Endothelial cell of umbilical vein (primary cell): ENCODE results near the gene RABGAP1.

Source experiments
- EZH2 ChIP-seq: IDR thresholded peaks from 2 replicates; pipeline ENCODE4 v1.6.1; 2012; ENCODE audit warnings: borderline replicate concordance, low read depth, mild to moderate bottlenecking, moderate library complexity, low read length, inconsistent platforms; ENCODE audit not compliant: severe bottlenecking
- FOS ChIP-seq: IDR thresholded peaks from 2 replicates; pipeline ENCODE4 v1.6.1; 2011; ENCODE audit warnings: mild to moderate bottlenecking, low read length, moderate library complexity, borderline replicate concordance; ENCODE audit not compliant: insufficient read depth
- GATA2 ChIP-seq: IDR thresholded peaks from 2 replicates; pipeline ENCODE4 v1.7.0; 2011; ENCODE audit warnings: low read depth, mild to moderate bottlenecking, moderate library complexity, mixed read lengths, low read length; ENCODE audit not compliant: insufficient read length, insufficient read depth
- MYC ChIP-seq: IDR thresholded peaks from one replicate; pipeline ENCODE4 v1.6.1; 2011; ENCODE audit warnings: mild to moderate bottlenecking, low read depth, low read length
- POLR2A ChIP-seq: IDR thresholded peaks from 2 replicates; pipeline ENCODE4 v1.6.1; 2012; ENCODE audit warnings: low read depth, mild to moderate bottlenecking, control low read depth, low read length
- POLR2AphosphoS5 ChIP-seq: IDR thresholded peaks from 2 replicates; pipeline ENCODE4 v1.6.1; 2012; ENCODE audit warnings: low read depth, mild to moderate bottlenecking, control low read depth, low read length, moderate library complexity; ENCODE audit not compliant: insufficient read depth
- TF ChIP-seq, protein P1 (sequence below), 2 donors: IDR thresholded peaks; 1 replicate in 1 of 2; 2 replicates in 1 of 2; pipeline ENCODE4 v1.5.1; 2011; ENCODE audit warnings: low read length in 2 of 2, mild to moderate bottlenecking in 2 of 2, moderate library complexity in 2 of 2, control low read depth in 1 of 2, inconsistent platforms in 1 of 2, low read depth in 1 of 2; ENCODE audit not compliant: insufficient read depth in 1 of 2; ENCODE audit errors: extremely low read depth in 1 of 2
- TF ChIP-seq, protein P2 (sequence below): IDR thresholded peaks from 2 replicates; pipeline ENCODE4 v1.6.1; 2011; ENCODE audit not compliant: insufficient read depth, insufficient read length

DNA sequence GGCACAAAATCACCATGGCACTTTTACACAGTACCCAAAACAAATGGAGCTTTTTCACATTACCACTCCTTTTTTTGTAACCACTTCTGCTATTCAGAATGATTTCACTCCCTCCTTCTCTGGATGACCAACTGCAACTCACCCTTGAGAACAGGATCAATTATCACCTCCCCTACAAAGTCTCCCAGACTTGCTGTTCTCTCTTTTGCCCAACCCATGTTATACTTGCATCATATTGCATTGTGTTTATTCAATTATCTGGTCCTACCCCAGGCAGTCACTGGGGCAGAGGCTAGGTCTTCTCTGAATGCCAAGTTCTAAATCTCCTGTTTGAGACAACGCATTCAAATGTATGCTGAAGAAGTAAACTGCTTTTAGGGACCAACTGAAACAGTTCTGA lies 188.6 kb downstream of the RABGAP1 start:
- TF ChIP-seq, protein P1, sequence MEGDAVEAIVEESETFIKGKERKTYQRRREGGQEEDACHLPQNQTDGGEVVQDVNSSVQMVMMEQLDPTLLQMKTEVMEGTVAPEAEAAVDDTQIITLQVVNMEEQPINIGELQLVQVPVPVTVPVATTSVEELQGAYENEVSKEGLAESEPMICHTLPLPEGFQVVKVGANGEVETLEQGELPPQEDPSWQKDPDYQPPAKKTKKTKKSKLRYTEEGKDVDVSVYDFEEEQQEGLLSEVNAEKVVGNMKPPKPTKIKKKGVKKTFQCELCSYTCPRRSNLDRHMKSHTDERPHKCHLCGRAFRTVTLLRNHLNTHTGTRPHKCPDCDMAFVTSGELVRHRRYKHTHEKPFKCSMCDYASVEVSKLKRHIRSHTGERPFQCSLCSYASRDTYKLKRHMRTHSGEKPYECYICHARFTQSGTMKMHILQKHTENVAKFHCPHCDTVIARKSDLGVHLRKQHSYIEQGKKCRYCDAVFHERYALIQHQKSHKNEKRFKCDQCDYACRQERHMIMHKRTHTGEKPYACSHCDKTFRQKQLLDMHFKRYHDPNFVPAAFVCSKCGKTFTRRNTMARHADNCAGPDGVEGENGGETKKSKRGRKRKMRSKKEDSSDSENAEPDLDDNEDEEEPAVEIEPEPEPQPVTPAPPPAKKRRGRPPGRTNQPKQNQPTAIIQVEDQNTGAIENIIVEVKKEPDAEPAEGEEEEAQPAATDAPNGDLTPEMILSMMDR (IDR thresholded peaks at IDR 0.05; ENCODE audit: extremely low read depth in 1 of 2, insufficient read depth in 1 of 2, low read depth in 1 of 2, low read length in 2 of 2): no peak
- TF ChIP-seq, protein P2, sequence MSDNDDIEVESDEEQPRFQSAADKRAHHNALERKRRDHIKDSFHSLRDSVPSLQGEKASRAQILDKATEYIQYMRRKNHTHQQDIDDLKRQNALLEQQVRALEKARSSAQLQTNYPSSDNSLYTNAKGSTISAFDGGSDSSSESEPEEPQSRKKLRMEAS: no peak
- TF ChIP-seq FOS (no peak), POLR2AphosphoS5 (no peak), GATA2 (no peak), POLR2A (no peak), EZH2 (no peak), MYC (no peak)
